ENCODE results near the gene TMEM44.
"Not testable (repeated sequence)": the region's sequence is repeated elsewhere in the genome, so short reads cannot be mapped to it uniquely, and the experiment has no call there.

TMEM44 gene

DNA sequence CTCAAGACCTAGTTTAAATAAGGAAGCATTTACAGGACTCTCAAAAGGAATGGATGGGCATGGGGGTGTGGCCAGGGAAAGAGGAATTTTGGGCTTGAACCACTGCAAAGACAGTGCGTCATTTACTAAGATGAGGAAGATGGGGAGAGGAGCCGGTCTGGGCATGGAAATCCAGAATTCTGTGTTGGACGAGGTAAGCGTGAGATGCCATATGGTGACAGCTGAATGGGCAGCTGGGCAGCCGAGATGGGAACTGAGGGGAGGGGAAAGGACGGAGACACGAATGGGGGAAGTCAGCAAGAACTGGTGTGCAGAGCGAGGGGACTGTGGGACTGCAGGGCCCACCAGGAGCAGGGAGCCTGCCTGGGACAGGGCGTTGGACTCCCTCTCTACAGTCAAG lies 24.2 kb downstream of the TMEM44 start:
- no peak for DNase-seq

DNA sequence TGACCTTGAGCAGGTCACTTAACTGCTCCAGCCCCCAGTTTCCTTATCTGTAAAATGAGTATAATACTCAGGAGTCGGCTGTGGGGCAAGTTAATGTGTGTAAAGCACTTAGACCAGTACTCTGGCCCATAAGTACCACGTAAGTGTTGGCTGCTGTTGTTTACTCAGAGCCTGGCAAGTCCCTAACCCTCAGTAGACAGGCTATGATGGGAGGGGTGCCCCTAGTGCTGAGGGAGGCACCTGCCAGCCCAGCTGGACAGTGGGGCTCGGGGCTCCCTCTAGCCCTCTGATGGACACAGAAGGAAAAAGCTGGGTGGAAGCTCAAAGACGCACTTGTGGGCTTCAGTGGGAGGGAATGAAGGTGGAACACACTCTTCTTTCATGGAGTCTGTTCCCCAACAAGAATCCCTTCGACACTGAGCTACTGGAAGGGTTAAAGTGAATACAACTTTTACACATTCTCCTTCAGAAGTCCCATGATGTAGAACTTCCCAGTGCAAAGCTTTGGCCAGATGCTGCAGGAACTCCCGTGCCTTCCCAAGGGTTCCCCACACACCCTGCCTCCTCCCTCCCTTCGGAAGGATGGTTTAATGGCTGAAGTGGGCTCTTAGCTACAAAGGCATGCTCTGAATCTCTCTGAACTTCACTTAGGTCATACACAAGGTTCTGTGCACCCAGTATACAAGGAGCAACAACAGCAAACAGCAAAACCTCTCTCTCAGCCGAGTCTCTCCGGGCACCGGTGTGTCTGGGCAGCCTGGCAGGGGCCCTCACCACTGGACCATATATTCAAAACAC lies 25.4 kb downstream of the TMEM44 start:
- DNase-seq: no peak

DNA sequence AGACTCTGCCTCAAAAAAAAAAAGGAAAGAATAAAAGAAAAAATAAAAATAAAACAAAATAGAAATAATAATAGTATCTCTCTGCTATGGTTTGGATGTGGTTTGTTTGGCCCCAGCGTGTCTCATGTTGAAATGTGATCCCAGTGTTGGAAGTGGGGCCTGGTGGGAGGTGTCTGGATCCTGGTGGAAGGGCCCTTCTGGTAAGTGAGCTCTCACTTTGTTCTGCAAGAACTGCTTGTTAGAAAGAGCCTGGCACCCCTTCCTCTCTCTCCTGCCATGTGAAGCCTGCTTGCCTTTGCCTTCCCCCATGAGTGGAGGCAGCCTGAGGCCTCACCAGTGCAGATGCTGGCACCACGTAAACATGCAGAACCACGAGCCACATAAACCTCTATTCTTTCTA lies 26.3 kb downstream of the TMEM44 start:
- no peak for DNase-seq

DNA sequence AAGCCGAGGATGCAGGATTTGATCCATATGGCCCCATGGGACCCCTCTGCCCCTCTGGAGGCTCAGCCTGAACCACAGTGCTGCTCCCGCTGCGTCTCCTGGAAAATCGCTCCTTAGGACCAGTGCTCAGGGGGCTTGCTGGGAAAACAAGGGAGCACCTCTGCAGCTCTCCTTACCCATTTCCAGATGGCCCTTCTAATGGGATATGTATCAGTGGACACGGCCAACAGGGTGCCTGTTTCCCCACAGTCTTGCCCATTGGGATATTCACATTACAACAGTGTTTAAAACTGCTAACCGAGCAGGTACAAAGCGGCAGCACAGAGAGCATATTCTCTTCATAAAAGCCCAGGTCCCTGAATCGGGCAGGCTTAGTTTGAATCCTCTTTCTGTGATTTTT lies 27.1 kb downstream of the TMEM44 start:
- DNase-seq: no peak

DNA sequence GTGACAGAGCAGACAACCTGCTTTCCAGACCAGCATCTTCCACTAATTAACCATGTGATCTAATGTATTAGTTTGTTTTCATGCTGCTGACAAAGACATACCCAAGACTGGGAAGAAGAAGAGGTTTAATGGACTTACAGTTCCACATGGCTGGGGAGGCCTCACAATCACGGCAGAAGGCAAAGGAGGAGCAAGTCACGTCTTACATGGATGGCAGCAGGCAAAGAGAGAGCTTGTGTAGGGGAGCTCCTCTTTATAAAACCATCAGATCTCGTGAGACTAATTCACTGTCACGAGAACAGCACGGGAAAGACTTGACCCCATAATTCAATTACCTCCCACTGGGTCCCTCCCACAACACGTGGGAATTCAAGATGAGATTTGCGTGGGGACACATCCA lies 27.9 kb downstream of the TMEM44 start:
- DNase-seq: not testable (repeated sequence)

DNA sequence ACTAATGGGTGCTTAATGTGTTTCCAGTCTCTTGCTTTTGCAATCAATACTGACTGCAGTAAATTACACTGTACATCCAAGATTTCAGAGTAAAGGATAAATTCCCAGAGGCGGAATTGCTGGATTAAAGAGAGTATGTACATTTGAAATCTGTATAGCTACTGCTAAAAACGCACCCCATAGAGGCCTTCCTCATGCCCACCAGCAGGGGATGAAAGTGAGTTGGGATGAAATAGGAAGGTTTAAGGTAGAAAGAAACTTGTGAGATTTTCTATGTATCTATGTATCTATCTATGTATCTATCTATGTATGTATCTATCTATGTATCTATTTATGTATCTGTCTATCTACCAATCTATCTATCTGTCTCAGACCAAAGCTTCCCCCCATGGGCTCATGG lies 28.4 kb downstream of the TMEM44 start:
- DNase-seq: no peak

DNA sequence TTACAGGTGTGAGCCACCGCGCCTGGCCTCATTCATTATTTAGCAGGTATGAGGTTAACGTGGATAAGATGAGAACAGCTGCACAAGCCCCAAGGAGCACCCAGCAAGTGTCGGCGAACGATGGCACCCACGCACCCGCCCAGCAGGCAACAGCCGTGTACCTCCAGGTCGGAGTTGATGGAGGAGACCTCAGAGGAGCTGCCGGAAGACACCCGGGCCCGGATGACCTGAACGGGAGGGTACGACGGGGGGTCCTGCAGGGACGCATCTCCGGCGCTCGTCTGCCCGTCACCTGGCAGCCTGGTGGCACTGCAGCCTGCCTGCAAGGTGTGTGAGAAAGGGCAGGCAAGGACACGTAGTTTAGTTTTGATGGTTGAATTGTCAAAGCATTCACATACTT lies 29.1 kb downstream of the TMEM44 start:
- no peak for DNase-seq

DNA sequence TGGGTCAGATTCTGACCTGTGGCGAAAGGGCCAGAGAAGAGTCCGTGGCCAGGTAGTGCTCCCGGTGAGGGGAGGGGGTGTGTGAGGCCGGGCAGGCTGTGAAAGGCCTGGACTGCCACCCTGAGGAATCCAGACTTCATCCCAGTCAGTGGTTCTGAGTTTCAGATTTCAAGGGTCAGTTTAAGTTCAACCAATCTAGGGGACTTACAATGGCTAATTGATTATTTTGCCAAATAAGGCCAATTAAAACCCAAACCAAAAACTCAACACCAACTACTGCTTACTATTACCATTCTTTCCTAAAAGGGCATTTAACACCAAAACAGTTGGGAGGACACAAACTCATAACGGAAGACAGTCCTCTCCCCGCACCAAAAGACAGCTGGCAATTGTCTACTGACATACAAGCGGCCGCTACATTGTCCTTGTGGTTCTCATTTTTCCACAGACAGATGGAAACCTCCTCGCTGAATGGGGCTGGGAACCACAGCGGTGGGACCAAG lies 30.5 kb downstream of the TMEM44 start:
- peak; percentile 24 for DNase-seq

DNA sequence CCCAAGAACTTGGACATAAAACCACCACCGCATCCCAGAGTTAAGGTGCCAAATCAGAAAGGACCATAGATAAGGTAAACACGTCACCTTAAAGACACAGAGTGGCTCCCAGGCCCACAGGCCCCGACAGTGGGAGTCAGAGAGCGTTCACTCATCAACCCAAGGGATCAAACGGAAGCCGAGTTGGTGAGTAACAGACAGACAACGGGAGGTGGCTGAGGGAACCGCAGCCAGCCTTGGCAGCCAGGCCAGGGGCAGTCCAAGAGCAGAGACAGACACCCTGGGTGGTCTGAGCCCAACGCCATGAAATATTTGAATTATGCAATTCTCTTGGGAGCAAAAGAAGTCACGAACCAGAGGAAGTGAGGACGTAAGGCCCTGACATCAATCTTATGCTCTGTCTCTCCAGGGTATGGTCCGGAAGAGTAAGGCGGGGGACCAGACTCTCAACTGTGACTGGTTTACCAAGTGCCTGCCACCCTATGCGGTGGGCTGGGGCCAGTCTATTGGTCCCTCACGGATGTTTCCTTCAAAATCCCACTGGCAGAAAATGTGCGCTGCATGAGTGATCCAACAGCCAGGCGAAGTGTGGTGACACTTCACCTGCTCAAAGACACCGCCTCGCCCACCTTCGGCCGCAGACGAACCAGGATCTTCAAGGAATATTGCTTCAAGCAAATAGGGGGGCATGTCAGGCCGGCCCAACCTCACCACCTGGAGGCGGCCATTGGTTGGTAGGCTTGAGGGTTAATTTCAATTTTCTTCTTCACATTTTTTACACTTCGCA lies 34.3 kb downstream of the TMEM44 start:
- peak; percentile 97 for DNase-seq

DNA sequence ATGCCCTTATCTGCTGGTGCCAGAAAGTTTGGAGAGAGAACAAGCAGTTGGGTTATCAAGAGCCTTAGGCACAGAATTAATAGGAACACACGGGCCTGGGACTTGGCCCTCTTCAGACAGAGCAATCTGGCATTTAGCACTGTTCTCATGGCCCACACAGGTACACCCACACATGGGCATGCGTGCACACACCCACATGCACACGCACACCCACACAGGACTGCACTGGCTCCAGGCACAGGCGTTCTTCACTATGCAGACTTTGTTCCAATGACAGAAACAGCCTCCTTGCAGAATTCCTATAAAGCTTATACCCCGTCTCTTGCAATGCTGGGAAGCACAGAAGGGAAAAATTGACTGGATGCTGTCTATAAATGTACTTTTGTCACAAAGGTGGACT lies 36.3 kb downstream of the TMEM44 start:
- DNase-seq: no peak

DNA sequence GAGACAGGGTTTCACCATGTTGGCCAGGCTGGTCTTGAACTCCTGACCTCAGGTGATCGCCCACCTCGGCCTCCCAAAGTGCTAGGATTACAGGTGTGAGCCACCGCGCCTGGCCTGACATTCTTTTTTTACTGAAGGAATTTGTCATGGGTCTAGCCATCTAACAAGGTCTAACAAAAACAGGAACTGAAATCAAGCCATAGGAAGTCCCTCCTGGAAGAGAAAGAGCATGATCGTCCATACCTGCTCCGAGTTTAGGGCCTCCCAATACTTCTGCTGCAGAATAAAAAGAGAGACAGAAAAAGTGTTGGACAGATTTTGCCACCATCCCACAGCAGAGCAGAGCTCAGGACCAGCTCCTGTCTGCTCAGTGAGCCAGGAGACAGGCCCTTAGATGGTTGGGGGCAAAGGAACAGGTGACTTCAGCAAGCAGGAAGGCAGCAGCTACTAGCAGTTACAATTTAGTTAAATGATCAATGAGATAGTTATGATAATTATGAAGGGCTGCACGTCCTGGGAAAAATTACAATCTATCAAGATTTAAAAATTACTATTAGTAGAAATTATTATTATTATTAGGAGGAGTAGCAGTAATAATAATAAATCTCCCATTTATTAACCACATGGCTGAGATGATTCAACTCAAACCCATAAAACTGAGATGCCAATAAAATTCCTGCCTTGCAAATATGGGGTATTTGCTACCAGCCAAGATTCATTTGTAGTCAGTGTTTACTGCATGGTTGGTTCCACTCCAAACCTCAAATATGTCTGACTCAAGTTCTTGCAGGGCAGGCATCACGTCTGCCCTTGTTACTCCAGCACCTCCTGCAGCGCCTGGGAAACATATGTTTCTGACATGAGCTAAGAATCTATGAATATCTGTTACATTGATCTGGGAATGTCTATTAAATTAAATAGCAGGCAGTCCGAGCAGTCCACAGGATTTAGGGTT lies 40.1 kb downstream of the TMEM44 start:
- peak; percentile 100 for DNase-seq

DNA sequence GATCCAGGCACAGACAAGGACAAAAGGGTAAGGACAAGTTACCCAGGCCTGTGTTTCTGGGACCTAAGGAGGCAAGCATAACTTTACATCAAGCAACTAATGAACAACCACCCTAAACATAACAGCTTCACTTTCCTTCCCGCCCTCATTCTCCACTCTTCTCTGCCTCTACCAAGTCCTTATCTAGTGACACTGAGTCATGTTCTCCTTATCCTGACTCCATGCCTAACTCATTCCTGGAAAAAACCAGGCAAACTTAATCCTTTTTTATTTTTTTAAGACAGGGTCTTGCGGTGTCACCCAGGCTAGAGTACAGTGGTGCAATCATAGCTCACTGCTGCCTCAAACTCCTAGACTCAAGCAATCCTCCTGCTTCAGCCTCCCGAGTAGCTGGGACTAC lies 44.5 kb downstream of the TMEM44 start:
- no peak for DNase-seq

DNA sequence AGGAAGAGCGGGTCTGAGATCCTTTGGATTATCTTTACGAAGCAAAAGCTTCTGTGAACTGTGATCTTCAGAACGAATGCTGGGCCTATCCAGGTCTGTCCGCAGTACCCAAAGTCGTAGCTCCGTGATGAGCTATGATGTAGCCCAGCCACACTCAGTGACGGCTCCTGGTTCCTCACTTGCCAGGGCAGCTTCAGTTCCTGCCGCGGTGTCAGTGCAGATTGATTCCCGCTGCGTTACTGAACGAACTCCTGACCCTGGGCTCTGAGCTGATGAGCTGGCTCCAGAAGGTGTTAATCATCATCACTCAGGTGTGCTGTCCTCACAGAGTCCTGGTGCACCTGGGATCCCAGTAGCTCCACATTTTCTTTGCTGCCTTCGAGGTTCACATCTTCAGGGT lies 45.0 kb downstream of the TMEM44 start:
- no peak for DNase-seq

DNA sequence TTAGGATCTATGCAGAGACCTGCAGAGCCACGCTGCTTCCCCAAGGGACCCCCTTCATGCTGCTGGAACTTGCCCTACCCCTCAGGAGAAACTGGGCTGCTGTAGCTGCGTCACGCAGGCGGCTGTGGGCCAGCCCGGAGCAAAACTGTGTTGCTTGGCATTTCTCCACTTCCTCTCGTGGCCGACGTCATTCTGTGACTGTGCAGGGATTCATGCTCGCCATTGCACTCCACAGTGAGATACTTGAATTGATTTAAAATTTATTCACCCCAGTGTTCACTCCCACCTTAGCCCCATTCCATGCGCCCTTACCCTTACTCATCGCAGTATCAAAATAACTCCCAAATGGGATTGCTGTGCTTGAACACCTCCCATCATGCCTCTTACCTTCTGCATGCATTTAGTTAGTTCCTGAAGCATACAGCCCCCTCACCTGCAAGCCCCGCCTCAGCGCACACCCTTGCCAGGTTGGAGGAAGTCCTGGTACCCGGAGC lies 45.7 kb downstream of the TMEM44 start:
- no peak for DNase-seq

DNA sequence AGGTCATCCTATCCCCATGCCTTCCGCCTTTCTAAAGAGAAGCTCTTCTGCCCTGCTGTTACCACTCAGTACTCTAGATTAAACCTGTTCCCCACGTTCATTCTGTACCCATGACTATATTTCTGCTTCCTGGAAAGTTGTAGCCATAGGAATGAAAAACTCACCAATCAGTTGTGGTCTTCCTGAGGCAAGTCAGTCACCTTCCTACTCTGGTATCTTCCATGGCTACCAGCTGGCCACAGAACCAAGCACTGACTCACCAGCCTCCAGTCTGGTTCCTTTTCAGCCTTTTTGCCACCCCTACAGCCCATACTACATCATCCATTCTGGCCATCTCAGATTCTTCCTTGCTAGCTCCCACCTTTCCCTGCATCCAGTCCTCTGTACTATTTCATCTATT lies 46.4 kb downstream of the TMEM44 start:
- no peak for DNase-seq

DNA sequence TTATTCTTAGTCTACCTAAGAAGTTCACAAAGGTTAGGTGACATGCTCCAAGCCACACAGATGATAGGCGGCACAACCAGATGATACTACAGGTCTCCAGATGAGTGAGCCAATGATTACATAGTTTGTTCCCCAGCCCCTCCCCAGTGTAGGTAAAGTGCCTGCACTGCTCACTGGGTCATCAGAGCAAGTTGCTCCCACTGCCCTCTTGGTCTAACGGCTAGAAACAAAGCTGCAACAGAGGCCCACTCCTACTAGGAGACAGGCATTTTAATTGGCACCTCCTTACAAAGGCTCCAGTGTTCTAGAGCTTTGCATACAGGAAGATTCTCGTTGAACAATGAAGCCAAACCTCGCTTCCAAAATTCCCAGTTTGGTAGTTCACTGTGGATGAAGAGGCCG lies 47.3 kb downstream of the TMEM44 start:
- DNase-seq: no peak

DNA sequence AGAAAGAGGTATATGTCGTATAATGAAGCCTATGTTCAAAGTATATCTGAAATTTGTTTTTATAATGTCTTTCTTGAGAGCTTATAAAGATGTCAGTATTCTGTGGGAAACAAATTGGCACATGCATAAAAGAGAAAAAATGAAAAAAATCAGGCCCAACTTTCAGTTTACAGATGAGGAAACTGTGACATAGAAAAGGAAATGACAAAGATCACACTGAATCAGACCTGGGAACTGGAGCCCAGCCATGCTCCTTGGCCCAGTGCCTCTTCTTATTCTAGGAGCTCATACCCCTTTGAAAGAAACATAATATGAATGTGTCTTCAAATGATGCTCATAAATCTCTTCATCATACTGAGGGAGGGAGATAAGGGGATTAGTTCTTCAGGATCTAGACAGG lies 48.4 kb downstream of the TMEM44 start:
- no peak for DNase-seq

DNA sequence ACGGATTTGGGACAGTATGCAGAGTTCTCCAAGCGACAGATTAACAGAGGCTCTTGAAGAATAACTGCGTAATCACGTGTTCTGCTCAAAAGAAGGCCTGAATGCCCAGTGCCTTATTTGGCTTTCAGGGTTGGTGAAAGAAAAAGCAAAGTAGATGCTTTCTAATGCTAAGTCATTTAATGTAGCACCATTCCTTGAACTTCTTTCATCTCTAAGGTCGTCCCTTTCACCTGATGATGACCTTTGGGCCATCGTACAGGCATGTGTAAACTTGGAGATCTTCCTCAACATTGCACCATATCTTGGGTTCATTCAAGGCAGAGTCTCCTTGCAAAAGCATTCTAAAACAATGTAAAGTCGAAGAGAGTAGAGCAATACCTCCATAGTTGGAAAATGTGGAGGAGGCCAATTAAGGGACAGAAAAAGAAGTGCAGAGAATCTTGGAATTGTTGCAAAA lies 48.9 kb downstream of the TMEM44 start:
- DNase-seq: no peak

DNA sequence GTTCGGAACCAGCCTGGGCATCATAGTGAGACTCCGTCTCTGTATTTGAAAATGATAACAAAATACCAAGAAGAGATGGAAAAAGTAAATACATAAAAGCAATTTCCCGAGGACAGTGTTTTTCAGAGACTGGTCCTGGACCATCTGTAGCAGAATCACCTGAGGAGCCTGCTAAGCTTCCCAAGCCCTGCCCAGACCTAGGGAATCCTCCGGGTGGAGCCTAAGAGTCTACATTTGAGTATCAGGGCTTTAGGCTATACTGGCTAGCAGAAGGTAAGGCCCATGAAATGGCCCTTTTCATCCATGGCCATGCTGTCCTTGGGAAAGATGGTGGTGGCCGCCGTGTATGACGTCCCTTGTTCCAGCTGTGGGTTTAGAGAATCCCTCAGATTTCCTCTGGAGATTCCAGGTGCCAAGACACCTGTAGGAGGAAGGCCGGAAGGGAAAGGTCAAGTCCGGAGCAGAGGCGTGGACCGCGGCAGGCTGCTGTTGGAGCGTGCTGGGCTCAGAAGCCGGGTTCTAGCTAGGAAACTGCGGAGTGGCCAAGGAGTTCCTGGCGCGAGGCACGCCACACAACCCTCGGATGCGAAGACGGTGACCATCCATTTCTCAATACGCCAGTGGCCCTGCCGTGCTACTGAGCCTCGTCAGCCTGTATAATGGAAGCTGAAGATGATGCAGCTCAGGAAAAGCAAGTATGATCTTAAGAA lies 50.9 kb downstream of the TMEM44 start:
- DNase-seq: no peak

DNA sequence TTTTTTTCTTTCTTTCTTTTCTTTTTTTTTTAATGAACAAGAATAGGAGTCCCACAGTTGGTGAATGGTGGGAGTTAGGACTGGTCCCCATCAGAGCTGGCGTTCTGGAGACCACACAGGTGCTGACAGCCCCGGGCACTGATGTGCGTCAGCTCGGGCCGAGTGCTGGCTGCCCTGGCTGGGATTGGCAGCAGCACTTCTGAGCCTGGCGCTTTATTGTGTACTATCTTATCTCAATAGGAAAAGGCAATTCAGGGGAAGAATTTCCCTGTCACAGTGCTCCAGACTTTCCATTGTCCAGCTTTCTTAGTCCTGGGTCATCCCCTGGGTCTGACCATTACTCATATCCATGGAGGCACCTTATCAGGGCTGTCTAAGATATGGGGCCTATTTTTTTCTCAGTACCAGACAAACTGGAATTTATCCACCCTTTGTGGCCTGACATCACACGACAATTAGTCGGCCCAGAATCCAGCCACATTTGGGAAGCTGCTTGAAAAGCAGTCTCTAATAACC lies 54.1 kb downstream of the TMEM44 start:
- no peak for DNase-seq
